Measurements from ENCODE around the gene ASB8.

Gene ASB8

GRCh38 chr12:48132826-48133225 lies 24.5 kb downstream of the ASB8 start:
- Histone ChIP-seq H3K4me3 (ENCODE audit: low read depth in 1 of 2, low read length in 1 of 2) (no peak overlapping the region), H3K27me3 (no peaks in the 10 kb centered on the region), H3K27ac (no peak overlapping the region), H3K36me3 (no peaks in the 10 kb centered on the region), H3K9me3 (no peaks in the 10 kb centered on the region), H3K4me1 (ENCODE audit: control insufficient read depth in 1 of 2, insufficient read depth in 1 of 2, low read depth in 1 of 2, low read length in 1 of 2) (no peaks in the 10 kb centered on the region)
- TF ChIP-seq, protein P1, sequence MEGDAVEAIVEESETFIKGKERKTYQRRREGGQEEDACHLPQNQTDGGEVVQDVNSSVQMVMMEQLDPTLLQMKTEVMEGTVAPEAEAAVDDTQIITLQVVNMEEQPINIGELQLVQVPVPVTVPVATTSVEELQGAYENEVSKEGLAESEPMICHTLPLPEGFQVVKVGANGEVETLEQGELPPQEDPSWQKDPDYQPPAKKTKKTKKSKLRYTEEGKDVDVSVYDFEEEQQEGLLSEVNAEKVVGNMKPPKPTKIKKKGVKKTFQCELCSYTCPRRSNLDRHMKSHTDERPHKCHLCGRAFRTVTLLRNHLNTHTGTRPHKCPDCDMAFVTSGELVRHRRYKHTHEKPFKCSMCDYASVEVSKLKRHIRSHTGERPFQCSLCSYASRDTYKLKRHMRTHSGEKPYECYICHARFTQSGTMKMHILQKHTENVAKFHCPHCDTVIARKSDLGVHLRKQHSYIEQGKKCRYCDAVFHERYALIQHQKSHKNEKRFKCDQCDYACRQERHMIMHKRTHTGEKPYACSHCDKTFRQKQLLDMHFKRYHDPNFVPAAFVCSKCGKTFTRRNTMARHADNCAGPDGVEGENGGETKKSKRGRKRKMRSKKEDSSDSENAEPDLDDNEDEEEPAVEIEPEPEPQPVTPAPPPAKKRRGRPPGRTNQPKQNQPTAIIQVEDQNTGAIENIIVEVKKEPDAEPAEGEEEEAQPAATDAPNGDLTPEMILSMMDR (IDR thresholded peaks at IDR 0.05) = no peak

DNA sequence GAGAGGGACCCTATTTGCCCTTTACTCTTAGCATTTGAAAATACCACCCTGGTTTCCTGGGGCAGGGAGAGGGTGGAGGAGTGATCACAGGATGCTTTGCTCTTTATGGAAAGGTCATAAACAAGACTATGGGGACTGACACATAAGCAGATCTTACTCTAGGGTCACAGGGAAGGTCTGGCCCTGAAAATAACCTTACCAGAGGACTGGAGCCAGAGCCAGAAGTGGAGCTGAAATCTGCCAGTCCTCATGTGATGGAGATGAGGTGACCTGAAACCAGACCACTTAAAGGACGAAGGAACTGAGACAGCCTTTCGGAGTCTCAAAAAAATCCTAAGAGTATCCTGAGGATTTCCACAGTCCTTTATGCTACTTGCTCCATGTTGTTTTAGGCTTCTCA lies 25.8 kb downstream of the ASB8 start:
- Histone ChIP-seq H3K27me3 (no peaks in the 10 kb centered on the region), H3K4me1 (ENCODE audit: control insufficient read depth in 1 of 2, insufficient read depth in 1 of 2, low read depth in 1 of 2, low read length in 1 of 2) (no peaks in the 10 kb centered on the region), H3K36me3 (no peaks in the 10 kb centered on the region), H3K9me3 (no peaks in the 10 kb centered on the region), H3K27ac (no peak overlapping the region), H3K4me3 (ENCODE audit: low read depth in 1 of 2, low read length in 1 of 2) (no peak overlapping the region)
- TF ChIP-seq, protein P1 (IDR thresholded peaks at IDR 0.05) = no peak

GRCh38 chr12:48129376-48129775 lies 27.9 kb downstream of the ASB8 start:
- no peak overlapping the region for H3K4me3 ChIP-seq (ENCODE audit: low read depth in 1 of 2, low read length in 1 of 2)
- H3K9me3 ChIP-seq = no peaks in the 10 kb centered on the region
- no peaks in the 10 kb centered on the region for H3K27me3 ChIP-seq
- H3K4me1 ChIP-seq (ENCODE audit: control insufficient read depth in 1 of 2, insufficient read depth in 1 of 2, low read depth in 1 of 2, low read length in 1 of 2) = no peaks in the 10 kb centered on the region
- H3K36me3 ChIP-seq = no peaks in the 10 kb centered on the region
- TF ChIP-seq, protein P1 (IDR thresholded peaks at IDR 0.05) = no peak
- no peak overlapping the region for H3K27ac ChIP-seq

GRCh38 chr12:48128800-48129199 lies 28.5 kb downstream of the ASB8 start:
- Histone ChIP-seq H3K4me1 (ENCODE audit: control insufficient read depth in 1 of 2, insufficient read depth in 1 of 2, low read depth in 1 of 2, low read length in 1 of 2) (no peaks in the 10 kb centered on the region), H3K27ac (no peak overlapping the region), H3K36me3 (no peaks in the 10 kb centered on the region), H3K4me3 (ENCODE audit: low read depth in 1 of 2, low read length in 1 of 2) (no peak overlapping the region), H3K27me3 (no peaks in the 10 kb centered on the region), H3K9me3 (no peaks in the 10 kb centered on the region)
- TF ChIP-seq, protein P1 (IDR thresholded peaks at IDR 0.05) = no peak

DNA sequence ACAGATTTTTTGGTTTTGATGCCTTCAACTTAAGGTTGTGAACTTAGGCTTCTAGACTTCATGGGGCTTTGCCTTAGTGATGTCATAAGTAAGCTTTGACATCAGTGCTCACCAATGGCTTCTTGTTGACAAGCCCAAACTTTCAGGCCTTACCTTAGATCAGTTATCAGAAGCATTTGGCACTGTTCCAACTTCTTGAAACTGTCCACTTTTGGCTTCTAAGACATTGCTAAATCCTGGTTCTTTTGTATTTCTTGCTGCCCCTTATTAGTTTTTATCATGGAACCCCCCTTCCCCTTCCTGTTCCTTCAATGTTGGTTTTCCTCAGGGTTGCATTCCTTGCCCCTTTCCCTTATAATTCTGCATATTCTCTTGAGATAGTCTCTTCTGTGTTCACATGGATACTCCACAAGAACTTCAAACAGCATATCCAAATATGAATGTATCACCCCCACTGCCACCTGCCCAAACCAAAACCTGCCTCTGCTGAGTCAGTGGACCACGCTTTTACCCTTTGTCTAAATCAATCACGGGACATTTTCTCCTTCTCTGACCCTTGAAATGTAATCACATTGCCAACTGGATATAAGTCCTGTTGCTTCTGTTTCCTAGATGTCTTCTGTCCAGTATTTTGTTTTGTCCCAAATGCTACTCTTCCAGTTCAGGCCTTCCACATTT lies 30.2 kb downstream of the ASB8 start:
- TF ChIP-seq, protein P1 (IDR thresholded peaks at IDR 0.05) = no peak
- Histone ChIP-seq H3K27ac (no peak overlapping the region), H3K9me3 (no peaks in the 10 kb centered on the region), H3K4me1 (ENCODE audit: control insufficient read depth in 1 of 2, insufficient read depth in 1 of 2, low read depth in 1 of 2, low read length in 1 of 2) (no peaks in the 10 kb centered on the region), H3K4me3 (ENCODE audit: low read depth in 1 of 2, low read length in 1 of 2) (no peak overlapping the region), H3K36me3 (no peaks in the 10 kb centered on the region), H3K27me3 (no peaks in the 10 kb centered on the region)

Measured in neutrophil (primary cell).